GM12801 (cell line): Measurements from ENCODE around the gene RNF207.

Source experiments
- CTCF ChIP-seq: IDR thresholded peaks from one replicate; pipeline ENCODE4 v1.5.1; 2011; ENCODE audit warnings: control low read depth; ENCODE audit not compliant: insufficient read length; ENCODE audit errors: extremely low read depth

The RNF207 gene

DNA sequence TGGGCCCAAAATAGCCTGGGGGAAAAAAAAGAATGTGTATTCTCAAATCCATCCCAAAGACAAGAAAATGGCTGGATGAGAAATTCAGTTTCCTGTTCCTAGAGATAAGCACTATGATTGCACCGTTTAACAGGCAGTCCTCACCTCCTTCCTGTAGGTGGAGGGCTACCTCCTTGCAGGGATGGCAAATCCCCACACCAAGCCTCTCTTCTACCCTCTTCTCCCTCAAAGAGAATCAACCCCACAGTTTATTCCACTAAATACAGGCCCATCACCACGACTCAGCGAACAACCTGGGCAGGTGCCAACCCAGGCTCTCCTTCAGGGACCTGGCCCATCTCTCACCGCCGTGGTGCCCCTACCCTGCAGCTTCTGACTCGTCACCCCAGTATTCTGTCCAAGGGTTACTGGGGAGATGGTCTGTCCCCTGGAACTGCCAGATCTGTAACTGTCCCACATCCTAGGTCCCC lies 22.4 kb upstream of the RNF207 start:
- no peak for TF ChIP-seq CTCF

DNA sequence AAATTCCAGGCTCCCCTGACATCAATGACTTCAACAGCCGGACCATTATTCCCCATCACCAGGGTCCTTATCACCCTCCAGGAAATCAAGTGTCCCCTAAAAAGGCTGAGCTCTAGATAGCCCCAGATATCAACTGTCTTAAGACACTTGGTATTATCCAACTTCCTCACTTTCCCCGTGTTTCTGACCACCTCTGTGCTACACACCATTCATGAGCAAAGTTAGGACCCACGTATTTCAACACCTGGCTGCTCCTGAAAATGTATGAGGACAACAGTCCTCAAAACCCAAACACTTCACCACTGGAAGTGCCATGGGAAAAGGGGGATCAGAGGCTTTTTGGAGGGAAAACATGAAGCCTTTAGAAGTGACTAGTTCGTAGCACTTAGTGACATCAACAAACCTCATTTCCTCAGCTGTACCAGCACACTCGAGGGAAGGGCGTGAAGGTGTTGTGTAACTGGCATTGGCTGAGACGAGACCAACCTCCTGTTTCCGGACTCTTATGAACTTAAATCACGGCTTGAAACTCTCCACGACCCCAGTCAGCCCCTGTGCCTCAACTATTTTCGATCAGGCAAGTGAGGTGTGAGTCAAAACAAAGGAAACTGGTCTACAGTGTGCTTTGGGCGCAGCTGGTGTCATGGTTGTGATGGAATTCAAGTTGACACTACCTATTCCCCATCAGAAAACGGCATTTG lies 21.7 kb upstream of the RNF207 start:
- no peak for TF ChIP-seq CTCF

DNA sequence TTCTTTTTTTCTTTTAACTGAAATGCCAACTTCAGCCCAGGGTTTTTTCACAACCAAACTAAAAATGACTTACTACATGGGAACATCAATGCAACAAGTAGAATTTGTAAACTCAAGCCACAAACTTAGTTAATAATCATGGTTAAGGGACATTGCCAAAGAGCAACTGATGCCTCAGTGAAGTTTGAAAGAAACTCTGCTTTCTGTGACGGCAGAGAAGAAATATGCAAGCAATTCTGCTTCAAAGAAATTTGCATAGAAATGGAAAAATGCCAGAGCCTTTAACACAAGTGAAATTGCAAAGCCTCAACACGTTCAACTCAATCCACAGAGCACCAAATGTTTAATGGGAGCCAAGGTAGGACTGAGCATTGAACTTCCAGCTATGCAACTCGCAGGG lies 20.8 kb upstream of the RNF207 start:
- no peak for TF ChIP-seq CTCF

DNA sequence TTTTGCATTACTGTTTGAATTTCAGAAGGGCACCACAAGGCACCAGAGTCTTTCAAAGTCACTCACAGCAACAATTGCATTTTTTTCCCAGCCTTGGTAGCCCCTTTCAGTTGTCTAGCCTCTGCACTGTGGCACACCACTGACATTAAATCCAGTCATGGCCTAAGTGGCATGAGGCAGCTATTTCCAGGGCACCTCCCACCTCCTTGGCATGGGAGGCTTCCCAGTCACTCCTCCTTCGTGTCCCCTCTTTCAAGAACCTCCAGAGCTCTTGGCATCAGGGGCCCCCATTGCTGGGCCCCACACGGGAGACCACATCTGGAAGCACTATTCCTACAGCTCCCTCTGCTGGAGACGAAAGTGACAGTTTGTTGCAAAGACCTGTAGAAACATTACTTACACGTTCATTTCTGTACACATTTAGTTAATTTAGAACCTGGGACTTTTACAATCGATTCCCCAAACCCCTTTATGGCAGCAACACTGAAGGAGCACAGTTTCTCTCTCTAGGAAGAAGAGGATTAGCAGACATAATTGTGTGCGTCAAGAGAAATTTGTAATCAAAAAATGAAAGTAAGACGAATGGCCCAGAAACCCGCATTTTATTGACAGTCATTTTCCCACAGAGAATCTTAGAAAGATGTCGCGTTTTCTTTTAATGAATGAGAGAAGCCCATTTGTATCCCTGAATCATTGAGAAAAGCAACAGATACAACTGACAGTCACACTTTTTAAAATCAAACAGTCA lies 20.1 kb upstream of the RNF207 start:
- TF ChIP-seq CTCF: no peak

DNA sequence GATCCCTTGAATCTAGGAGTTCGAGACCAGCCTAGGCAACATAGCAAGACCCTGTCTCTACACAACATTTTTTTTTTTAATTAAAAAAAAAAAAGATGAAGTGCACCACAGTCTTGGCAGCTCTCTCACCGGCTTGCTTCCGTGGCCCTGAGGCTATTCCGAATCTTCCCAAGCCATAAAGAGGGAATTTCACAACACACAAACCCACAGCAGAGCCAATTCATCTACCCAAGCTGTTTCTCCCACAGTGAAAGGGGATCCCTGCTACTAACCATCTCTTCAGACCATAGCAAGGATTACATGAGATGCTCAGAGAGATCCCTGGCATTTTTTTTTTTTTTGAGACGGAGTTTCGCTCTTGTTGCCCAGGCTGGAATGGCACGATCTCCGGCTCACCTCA lies 17.5 kb upstream of the RNF207 start:
- TF ChIP-seq CTCF: no peak

DNA sequence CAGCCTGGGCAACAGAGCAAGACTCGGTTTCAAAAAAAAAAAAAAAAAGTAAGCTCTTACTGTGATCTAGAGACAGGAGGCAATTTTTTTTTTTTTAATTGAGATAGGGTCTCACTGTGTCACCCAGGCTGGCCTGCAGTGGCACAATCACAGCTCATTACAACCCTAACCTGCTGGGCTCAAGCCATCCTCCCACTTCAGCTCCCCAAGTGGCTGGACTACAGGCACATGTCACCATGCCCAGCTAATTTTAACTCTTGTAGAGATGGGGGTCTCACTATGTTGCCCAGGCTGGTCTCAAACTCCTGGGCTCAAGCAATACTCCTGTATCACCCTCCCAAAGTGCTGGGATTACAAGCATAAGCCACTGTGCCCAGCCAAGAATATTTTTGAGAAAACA lies 14.0 kb upstream of the RNF207 start:
- no peak for TF ChIP-seq CTCF

- no peak for TF ChIP-seq CTCF
Measured at GRCh38 chr1:6197746-6198427, 8.0 kb upstream of the RNF207 start.
